H1 (cell line): ENCODE measurements around the gene WDSUB1. TPM values are rescaled to one million over a fixed set of nuclear protein-coding genes. Genes with fewer than 3 reads are reported as not detected.

ENCODE experiments used
- CTCF ChIA-PET: fragments of 300-600 bp; sonication (Branson Sonifier 250); formaldehyde crosslinking; loops from one replicate; lab custom pipeline; 2021; ENCODE audit not compliant: partially characterized antibody; lab: Charles Lee
- POLR2A ChIA-PET: fragments of 300-600 bp; sonication (Branson Sonifier 250); formaldehyde crosslinking; loops from one replicate; lab custom pipeline; 2021; ENCODE audit warnings: inconsistent platforms; ENCODE audit not compliant: partially characterized antibody; lab: Charles Lee
- DNase-seq, 2 experiments: peaks; one replicate each; pipeline versions ENCODE4 v3.0.0 to v3.0.0-alpha.2; 2010 to 2022; ENCODE audit warnings: low spot score in 2 of 2, low read depth in 1 of 2, mixed read lengths in 1 of 2
- FAIRE-seq: peaks from 2 replicates; lab custom pipeline; 2011; peaks lifted over from hg19 to GRCh38; lab: Jason Lieb, UNC
- H2AFZ ChIP-seq: 2 replicates; pipeline ENCODE4 v1.8.1; 2012; ENCODE audit warnings: low read length, inconsistent platforms
- H2AK5ac ChIP-seq: 2 replicates; pipeline ENCODE4 v1.6.1; 2013; ENCODE audit warnings: low read depth, low read length
- H2BK120ac ChIP-seq: replicated peaks from 2 replicates; pipeline ENCODE3; 2013; ENCODE audit warnings: low read depth, low read length, inconsistent platforms
- H2BK12ac ChIP-seq: 2 replicates; pipeline ENCODE4 v1.6.1; 2013; ENCODE audit warnings: low read depth, low read length
- H2BK15ac ChIP-seq: 2 replicates; pipeline ENCODE4 v1.6.1; 2013; ENCODE audit warnings: low read length
- H2BK20ac ChIP-seq: 2 replicates; pipeline ENCODE4 v1.6.1; 2013; ENCODE audit warnings: low read length
- H2BK5ac ChIP-seq: 2 replicates; pipeline ENCODE4 v1.6.1; 2013; ENCODE audit warnings: low read depth, low read length
- H3K14ac ChIP-seq: 2 replicates; pipeline ENCODE4 v1.6.1; 2013; ENCODE audit warnings: inconsistent platforms; ENCODE audit not compliant: insufficient read length
- H3K18ac ChIP-seq: 2 replicates; pipeline ENCODE4 v1.6.1; 2013; ENCODE audit warnings: low read length; ENCODE audit errors: extremely low read depth
- H3K23ac ChIP-seq: 2 replicates; pipeline ENCODE4 v1.6.1; 2013; ENCODE audit warnings: inconsistent platforms; ENCODE audit not compliant: insufficient read length
- H3K23me2 ChIP-seq: 2 replicates; pipeline ENCODE4 v1.6.1; 2013; ENCODE audit warnings: low read depth, low read length
- H3K27ac ChIP-seq: 2 replicates; pipeline ENCODE4 v1.6.1; 2011; ENCODE audit warnings: low read depth, low read length, inconsistent platforms
- H3K27me3 ChIP-seq, 4 experiments: replicated peaks in 1 of 4; 1 replicate in 1 of 4; 2 replicates in 3 of 4; pipeline versions ENCODE4 v1.6.1 to v1.8.1; 2011 to 2013; ENCODE audit warnings: low read length in 3 of 4, mild to moderate bottlenecking in 3 of 4, inconsistent platforms in 2 of 4, mixed read lengths in 2 of 4, moderate library complexity in 1 of 4; ENCODE audit not compliant: control insufficient read depth in 3 of 4, insufficient read depth in 3 of 4; ENCODE audit errors: extremely low read depth in 1 of 4
- H3K36me3 ChIP-seq, 4 experiments: 2 replicates each; pipeline versions ENCODE4 v1.6.1 to v1.8.1; 2011 to 2013; ENCODE audit warnings: mild to moderate bottlenecking in 4 of 4, low read length in 3 of 4, moderate library complexity in 2 of 4, control low read depth in 1 of 4, inconsistent platforms in 1 of 4; ENCODE audit not compliant: insufficient read depth in 4 of 4, control insufficient read depth in 2 of 4
- H3K4ac ChIP-seq: replicated peaks from 2 replicates; pipeline ENCODE3; 2013; ENCODE audit warnings: low read length, low read depth, mixed read lengths, inconsistent platforms; ENCODE audit not compliant: insufficient read length
- H3K4me1 ChIP-seq, 4 experiments: replicated peaks in 1 of 4; 1 replicate in 1 of 4; 2 replicates in 3 of 4; pipeline versions ENCODE4 v1.6.1 to v1.8.1; 2011 to 2013; ENCODE audit warnings: low read length in 3 of 4, inconsistent platforms in 2 of 4, mixed read lengths in 1 of 4; ENCODE audit not compliant: insufficient read depth in 4 of 4, control insufficient read depth in 3 of 4
- H3K4me2 ChIP-seq, 2 experiments: 2 replicates each; pipeline versions ENCODE4 v1.6.1 to v1.8.1; 2011 to 2013; ENCODE audit warnings: low read depth in 2 of 2, low read length in 2 of 2, control low read depth in 1 of 2, inconsistent platforms in 1 of 2, mild to moderate bottlenecking in 1 of 2; ENCODE audit not compliant: insufficient read depth in 1 of 2
- H3K4me3 ChIP-seq, 4 experiments: fragments of 200-600, 300-600 bp in 1 of 4; sonication (generic), shearing (Covaris generic), sonication (Bioruptor Twin) in 1 of 4; 2 replicates each; pipeline versions ENCODE4 v1.5.1 to v1.8.1; 2011 to 2016; ENCODE audit warnings: low read length in 4 of 4, low read depth in 3 of 4, control low read depth in 2 of 4, inconsistent platforms in 2 of 4, mild to moderate bottlenecking in 2 of 4, mixed read lengths in 1 of 4, moderate library complexity in 1 of 4; ENCODE audit not compliant: insufficient read depth in 2 of 4; ENCODE audit errors: extremely low read depth in 1 of 4
- H3K56ac ChIP-seq: replicated peaks from 2 replicates; pipeline ENCODE3; 2013; ENCODE audit warnings: low read depth, mild to moderate bottlenecking, mixed read lengths, low read length, inconsistent platforms; ENCODE audit not compliant: insufficient read length
- H3K79me1 ChIP-seq: 2 replicates; pipeline ENCODE4 v1.6.1; 2013; ENCODE audit warnings: low read depth, low read length, control low read depth
- H3K79me2 ChIP-seq, 2 experiments: 2 replicates each; pipeline versions ENCODE4 v1.6.1 to v1.8.1; 2012 to 2013; ENCODE audit warnings: low read length in 2 of 2, mild to moderate bottlenecking in 2 of 2, inconsistent platforms in 1 of 2; ENCODE audit not compliant: insufficient read depth in 2 of 2, control insufficient read depth in 1 of 2
- H3K9ac ChIP-seq, 4 experiments: replicated peaks in 1 of 4; 1 replicate in 1 of 4; 2 replicates in 3 of 4; pipeline versions ENCODE4 v1.6.1 to v1.8.1; 2011 to 2013; ENCODE audit warnings: low read depth in 3 of 4, low read length in 3 of 4, control low read depth in 2 of 4, mild to moderate bottlenecking in 2 of 4, moderate library complexity in 2 of 4, inconsistent platforms in 1 of 4; ENCODE audit errors: extremely low read depth in 1 of 4
- H3K9me3 ChIP-seq, 2 experiments: 2 replicates each; pipeline versions ENCODE4 v1.6.1 to v1.8.1; 2012 to 2013; ENCODE audit warnings: mild to moderate bottlenecking in 2 of 2, moderate library complexity in 2 of 2, control low read depth in 1 of 2, inconsistent platforms in 1 of 2, low read depth in 1 of 2, low read length in 1 of 2, mixed read lengths in 1 of 2; ENCODE audit not compliant: insufficient read depth in 2 of 2
- H4K20me1 ChIP-seq, 2 experiments: replicated peaks in 1 of 2; 2 replicates each; pipeline versions ENCODE3 to v1.8.1; 2011 to 2013; ENCODE audit warnings: inconsistent platforms in 2 of 2, low read length in 2 of 2, mild to moderate bottlenecking in 1 of 2; ENCODE audit not compliant: insufficient read depth in 2 of 2, control insufficient read depth in 1 of 2
- H4K5ac ChIP-seq: 2 replicates; pipeline ENCODE4 v1.6.1; 2013; ENCODE audit warnings: low read length, low read depth, mixed read lengths, inconsistent platforms; ENCODE audit not compliant: insufficient read length
- H4K8ac ChIP-seq: 2 replicates; pipeline ENCODE4 v1.8.0; 2013; ENCODE audit warnings: mild to moderate bottlenecking, moderate library complexity, low read length, inconsistent platforms; ENCODE audit not compliant: insufficient read depth; ENCODE audit errors: extremely low read depth
- H4K91ac ChIP-seq: replicated peaks from 2 replicates; pipeline ENCODE3; 2013; ENCODE audit warnings: low read length, mixed read lengths, inconsistent platforms; ENCODE audit not compliant: insufficient read length
- CTCF ChIP-seq, 3 experiments: IDR thresholded peaks; 1 replicate in 2 of 3; 2 replicates in 1 of 3; pipeline versions ENCODE4 v1.5.1 to v1.6.1; 2011; ENCODE audit warnings: low read length in 3 of 3, mild to moderate bottlenecking in 3 of 3, inconsistent platforms in 2 of 3, low read depth in 1 of 3, moderate library complexity in 1 of 3; ENCODE audit not compliant: insufficient read depth in 1 of 3; ENCODE audit errors: control extremely low read depth in 1 of 3
- GABPA ChIP-seq: IDR thresholded peaks from 2 replicates; pipeline ENCODE4 v1.6.1; 2011; ENCODE audit warnings: mild to moderate bottlenecking, low read length, moderate library complexity, borderline replicate concordance; ENCODE audit not compliant: insufficient read depth
- HDAC6 ChIP-seq: IDR thresholded peaks from one replicate; pipeline ENCODE4 v1.7.1; 2012; ENCODE audit warnings: low read depth, mild to moderate bottlenecking, inconsistent platforms, low read length, moderate library complexity
- KDM4A ChIP-seq: IDR thresholded peaks from one replicate; pipeline ENCODE4 v1.7.1; 2012; ENCODE audit warnings: low read depth, mild to moderate bottlenecking, moderate library complexity, low read length, inconsistent platforms; ENCODE audit not compliant: severe bottlenecking
- PHF8 ChIP-seq: fragments of 200-600 bp; sonication (generic); conservative IDR thresholded peaks from 2 replicates; pipeline ENCODE4 v1.7.1; 2012; ENCODE audit warnings: low read depth, mild to moderate bottlenecking, inconsistent platforms, low read length, moderate library complexity
- POLR2AphosphoS5 ChIP-seq: IDR thresholded peaks from 2 replicates; pipeline ENCODE4 v1.6.1; 2011; ENCODE audit warnings: low read depth, low read length
- RBBP5 ChIP-seq: IDR thresholded peaks from 2 replicates; pipeline ENCODE4 v1.7.1; 2012; ENCODE audit warnings: low read depth, mild to moderate bottlenecking, inconsistent platforms, low read length, moderate library complexity, borderline replicate concordance
- TCF12 ChIP-seq: IDR thresholded peaks from 2 replicates; pipeline ENCODE4 v1.6.1; 2011; ENCODE audit warnings: low read depth, mild to moderate bottlenecking, low read length
- WGBS, 2 experiments: shearing (Covaris generic) in 1 of 2; methylation state at CpG; one replicate each; pipeline versions ENCODE4 v1.1.6 to v1.1.7; 2013 to 2015; ENCODE audit warnings: low lambda C conversion rate in 2 of 2, mixed read lengths in 2 of 2, inconsistent platforms in 1 of 2, low coverage in 1 of 2, missing lambda C conversion rate in 1 of 2; ENCODE audit not compliant: insufficient replicate concordance in 2 of 2, insufficient coverage in 1 of 2, insufficient read length in 1 of 2; ENCODE audit errors: extremely low coverage in 1 of 2, missing lambda C conversion rate in 1 of 2; 5-methylcytosine and 5-hydroxymethylcytosine counted together
- polyA plus RNA-seq, 7 experiments: library from polyadenylated mRNA; depleted of rRNA in 3 of 7; stranded (reverse) in 5 of 7; unstranded in 2 of 7; fragments of >200 nt in 5 of 7; fragments of 200-250 nt in 2 of 7; gene quantifications; 1 replicate in 5 of 7; 2 replicates in 1 of 7; 4 replicates in 1 of 7; pipeline versions ENCODE4 v1.2.1 to v1.2.3, GENCODE V29; 2011 to 2013; ENCODE audit warnings: missing spikeins in 2 of 7, mixed read lengths in 2 of 7
- total RNA-seq: library from RNA; stranded (reverse); fragmentation: NEBNext Ultra II Directional; extraction: Animal tissue kit (Norgen Biotek cat#: 25700); gene quantifications from 2 replicates; pipeline ENCODE4 v1.2.1, GENCODE V29; 2021

The WDSUB1 gene
- total and polyA plus RNA-seq, 2 of the 8 experiments (the other 6 are each of a cell fraction or from before 2014, with no cell fraction given), result 5.5 to 8.0 TPM

GRCh38 chr2:159187106-159187505 lies 99.4 kb downstream of the WDSUB1 start:
- H3K79me1 ChIP-seq, result no peaks in the 10 kb centered on the region; the same call in 1 of the 2 replicates
- no peak overlapping the region for H2BK120ac ChIP-seq
- no peak overlapping the region for H3K27ac ChIP-seq
- H3K36me3 ChIP-seq, result no peaks in the 10 kb centered on the region
- H3K23ac ChIP-seq, result no peak overlapping the region
- no peak overlapping the region for H3K9ac ChIP-seq
- H3K18ac ChIP-seq, result no peak overlapping the region
- no peak overlapping the region for H4K5ac ChIP-seq
- no peaks in the 10 kb centered on the region for H3K4me1 ChIP-seq
- H4K20me1 ChIP-seq, result no peaks in the 10 kb centered on the region
- ChIA-PET CTCF (interaction anchor here (0.7 to 2.5 kb wide), 4 partner anchors 12 to 835 kb away, joined by 3 to 8 read pairs (median 5); no protein-coding TSS in a partner anchor), POLR2A (no interaction called here)
- FAIRE-seq (no peak), DNase-seq (no peak)
- no peak overlapping the region for H2BK5ac ChIP-seq
- no peak for TF ChIP-seq KDM4A
- no peak for TF ChIP-seq POLR2AphosphoS5
- no peak for TF ChIP-seq RBBP5
- TF ChIP-seq TCF12, result no peak
- TF ChIP-seq HDAC6, result no peak
- TF ChIP-seq PHF8, result no peak
- no peak for TF ChIP-seq GABPA
- TF ChIP-seq CTCF (IDR thresholded peaks at IDR 0.05; ENCODE audit: control extremely low read depth in 1 of 3, insufficient read depth in 1 of 3, low read depth in 1 of 3, low read length in 3 of 3), result no peak
- 92% methylated on average over 6 of the region's 6 CpGs; no CpG with 5 or more reads in 1 of the 2 experiments for WGBS, 2 experiments
- no peaks in the 10 kb centered on the region for H3K79me2 ChIP-seq
- no peak overlapping the region for H2BK15ac ChIP-seq
- H3K27me3 ChIP-seq, result no peaks in the 10 kb centered on the region
- no peak overlapping the region for H2BK12ac ChIP-seq
- no peak overlapping the region for H2BK20ac ChIP-seq
- no peak overlapping the region for H3K4me3 ChIP-seq
- H3K4me2 ChIP-seq, result no peak overlapping the region
- H4K91ac ChIP-seq, result no peak overlapping the region
- H3K56ac ChIP-seq, result no peak overlapping the region
- no peak overlapping the region for H2AK5ac ChIP-seq
- H3K4ac ChIP-seq, result no peak overlapping the region
- H4K8ac ChIP-seq, result no peak overlapping the region
- H2AFZ ChIP-seq, result no peak overlapping the region
- no peaks in the 10 kb centered on the region for H3K23me2 ChIP-seq
- no peaks in the 10 kb centered on the region for H3K9me3 ChIP-seq
- H3K14ac ChIP-seq, result no peak overlapping the region
